ENCODE data around the gene F2R. TPM values are rescaled to one million over a fixed set of nuclear protein-coding genes. Genes with fewer than 3 reads are reported as not detected.
"Not testable (repeated sequence)": the region's sequence is repeated elsewhere in the genome, so short reads cannot be mapped to it uniquely, and the experiment has no call there.

Gene F2R
- 10 to 100 TPM in 1 of 2 donors, 1 to 10 TPM in 1; 6.5 to 16.0 TPM for total RNA-seq
- long read RNA-seq, transcript F2R-201 (2 exons, 3,821 nt): major isoform, 10 of 20 reads
- long read RNA-seq, partial matches to known transcripts: 0 of 20 reads
- long read RNA-seq, other reads (novel, unspliced or antisense): 10 of 20 reads

- intact Hi-C loops (cut with DNase I): no loop called here
- DNase-seq (peak; percentile 79), ATAC-seq (peak; percentile 88)
Observed at GRCh38 chr5:76715736-76716455, at the start of gene F2R. F2R (plus strand) TSS chr5:76716126; CDS start chr5:76716308, 182 bp downstream.

GRCh38 chr5:76667495-76667894, 48.4 kb upstream of the F2R start:
- intact Hi-C loops (cut with DNase I): no loop called here
- DNase-seq: no peak
- no peak for ATAC-seq

- intact Hi-C loops (cut with DNase I): no loop called here
- ATAC-seq: no peak
- no peak for DNase-seq
Observed at GRCh38 chr5:76669245-76669644, 46.7 kb upstream of the F2R start.

GRCh38 chr5:76670508-76670907, 45.4 kb upstream of the F2R start:
- ATAC-seq: no peak

GRCh38 chr5:76672242-76672641, 43.7 kb upstream of the F2R start:
- ATAC-seq (no peak), DNase-seq (no peak)
- intact Hi-C loops (cut with DNase I): no loop called here

More at GRCh38 chr5:76670508-76670907, 45.4 kb upstream of the F2R start:
- no peak for DNase-seq
- intact Hi-C loops (cut with DNase I): no loop called here

- no peak for DNase-seq
- ATAC-seq: no peak
- intact Hi-C loops (cut with DNase I): no loop called here
Observed at GRCh38 chr5:76673125-76673524, 42.8 kb upstream of the F2R start.

- intact Hi-C loops (cut with DNase I): no loop called here
- ATAC-seq: peak in 1 of 2 donors; percentile 56
- DNase-seq: no peak
Observed at GRCh38 chr5:76674330-76675066, 41.4 kb upstream of the F2R start.

- ATAC-seq (no peak), DNase-seq (no peak)
- intact Hi-C loops (cut with DNase I): no loop called here
Observed at GRCh38 chr5:76675364-76675763, 40.6 kb upstream of the F2R start.

GRCh38 chr5:76677849-76678472, 38.0 kb upstream of the F2R start:
- intact Hi-C loops (cut with DNase I): no loop called here
- no peak for DNase-seq
- ATAC-seq: no peak

- intact Hi-C loops (cut with DNase I): no loop called here
- DNase-seq: peak; percentile 32
Observed at GRCh38 chr5:76679231-76679630, 36.7 kb upstream of the F2R start.

GRCh38 chr5:76680826-76681225, 35.1 kb upstream of the F2R start:
- ATAC-seq; intact Hi-C loops (cut with DNase I): not testable (repeated sequence)

More at GRCh38 chr5:76679231-76679630, 36.7 kb upstream of the F2R start:
- ATAC-seq: peak in 1 of 2 donors; percentile 75

GRCh38 chr5:76681287-76681686, 34.6 kb upstream of the F2R start:
- intact Hi-C loops (cut with DNase I): no loop called here

More at GRCh38 chr5:76680826-76681225, 35.1 kb upstream of the F2R start:
- not testable (repeated sequence) for DNase-seq

GRCh38 chr5:76682387-76682786, 33.5 kb upstream of the F2R start:
- ATAC-seq: peak in 1 of 2 donors; percentile 56
- DNase-seq: no peak
- intact Hi-C loops (cut with DNase I): no loop called here

More at GRCh38 chr5:76681287-76681686, 34.6 kb upstream of the F2R start:
- no peak for DNase-seq
- no peak for ATAC-seq

GRCh38 chr5:76683816-76684731, 31.9 kb upstream of the F2R start:
- intact Hi-C loops (cut with DNase I): no loop called here
- DNase-seq: no peak
- ATAC-seq: no peak

GRCh38 chr5:76684756-76685519, 31.0 kb upstream of the F2R start:
- ATAC-seq (no peak), DNase-seq (no peak)
- intact Hi-C loops (cut with DNase I): no loop called here

- DNase-seq: no peak
- ATAC-seq: no peak
- intact Hi-C loops (cut with DNase I): no loop called here
Observed at GRCh38 chr5:76685704-76686103, 30.2 kb upstream of the F2R start.

- ATAC-seq: no peak
- intact Hi-C loops (cut with DNase I): no loop called here
- DNase-seq: no peak
Observed at GRCh38 chr5:76688212-76688611, 27.7 kb upstream of the F2R start.

GRCh38 chr5:76688836-76689235, 27.1 kb upstream of the F2R start:
- no peak for ATAC-seq
- intact Hi-C loops (cut with DNase I): no loop called here
- no peak for DNase-seq
